ENCODE measurements around the gene TPGS2. TPM values are rescaled to one million over a fixed set of nuclear protein-coding genes. Genes with fewer than 3 reads are reported as not detected.

Gene TPGS2
- total RNA-seq, 1 experiment from 2014 or later, result 160 TPM

- CTCF ChIA-PET, result no interaction called here
- Mint-ChIP-seq H3K27ac (ENCODE audit: unreplicated experiment) (no peak overlapping the region), H3K4me3 (ENCODE audit: low read depth, unreplicated experiment) (no peak overlapping the region), H3K36me3 (ENCODE audit: insufficient read depth, unreplicated experiment) (peaks cover 17% of the 10 kb centered on the region), H3K9me3 (ENCODE audit: low read depth, unreplicated experiment) (no peaks in the 10 kb centered on the region), H3K4me1 (ENCODE audit: low read depth, unreplicated experiment) (no peaks in the 10 kb centered on the region), H3K27me3 (ENCODE audit: unreplicated experiment) (no peaks in the 10 kb centered on the region)
- no peak for DNase-seq
- TF ChIP-seq CTCF (IDR thresholded peaks at IDR 0.05; ENCODE audit: unreplicated experiment), result no peak
- intact Hi-C loops (cut with micrococcal nuclease; ENCODE audit: unreplicated experiment), result no loop called here
- no TSS peak for BruUV-seq (replicated peaks)
Observed at GRCh38 chr18:36813101-36813775, 15.6 kb downstream of the TPGS2 start.

GRCh38 chr18:36812678-36813077 is 16.1 kb downstream of the TPGS2 start:
- Mint-ChIP-seq H3K9me3 (ENCODE audit: low read depth, unreplicated experiment) (no peaks in the 10 kb centered on the region), H3K36me3 (ENCODE audit: insufficient read depth, unreplicated experiment) (peaks cover 17% of the 10 kb centered on the region), H3K4me1 (ENCODE audit: low read depth, unreplicated experiment) (no peaks in the 10 kb centered on the region), H3K27me3 (ENCODE audit: unreplicated experiment) (no peaks in the 10 kb centered on the region), H3K4me3 (ENCODE audit: low read depth, unreplicated experiment) (no peak overlapping the region), H3K27ac (ENCODE audit: unreplicated experiment) (no peak overlapping the region)
- CTCF ChIA-PET, result no interaction called here
- BruUV-seq (replicated peaks), result no TSS peak
- no peak for TF ChIP-seq CTCF (IDR thresholded peaks at IDR 0.05; ENCODE audit: unreplicated experiment)
- DNase-seq, result no peak
- intact Hi-C loops (cut with micrococcal nuclease; ENCODE audit: unreplicated experiment), result no loop called here

- TF ChIP-seq CTCF (IDR thresholded peaks at IDR 0.05; ENCODE audit: unreplicated experiment), result no peak
- Mint-ChIP-seq H3K9me3 (ENCODE audit: low read depth, unreplicated experiment) (no peaks in the 10 kb centered on the region), H3K27me3 (ENCODE audit: unreplicated experiment) (no peaks in the 10 kb centered on the region), H3K36me3 (ENCODE audit: insufficient read depth, unreplicated experiment) (peaks cover 23% of the 10 kb centered on the region), H3K4me1 (ENCODE audit: low read depth, unreplicated experiment) (no peaks in the 10 kb centered on the region), H3K4me3 (ENCODE audit: low read depth, unreplicated experiment) (no peak overlapping the region), H3K27ac (ENCODE audit: unreplicated experiment) (no peak overlapping the region)
- no TSS peak for BruUV-seq (replicated peaks)
- no peak for DNase-seq
- CTCF ChIA-PET, result no interaction called here
- intact Hi-C loops (cut with micrococcal nuclease; ENCODE audit: unreplicated experiment), result no loop called here
Observed at GRCh38 chr18:36811955-36812354, 16.8 kb downstream of the TPGS2 start.

GRCh38 chr18:36811430-36811829 is 17.4 kb downstream of the TPGS2 start:
- no peaks in the 10 kb centered on the region for H3K27me3 Mint-ChIP-seq (ENCODE audit: unreplicated experiment)
- H3K36me3 Mint-ChIP-seq (ENCODE audit: insufficient read depth, unreplicated experiment), result peaks cover 24% of the 10 kb centered on the region
- BruUV-seq (replicated peaks), result no TSS peak
- intact Hi-C loops (cut with micrococcal nuclease; ENCODE audit: unreplicated experiment), result no loop called here
- no peaks in the 10 kb centered on the region for H3K4me1 Mint-ChIP-seq (ENCODE audit: low read depth, unreplicated experiment)
- no peak overlapping the region for H3K27ac Mint-ChIP-seq (ENCODE audit: unreplicated experiment)
- CTCF ChIA-PET, result no interaction called here
- DNase-seq, result no peak
- no peak for TF ChIP-seq CTCF (IDR thresholded peaks at IDR 0.05; ENCODE audit: unreplicated experiment)
- no peak overlapping the region for H3K4me3 Mint-ChIP-seq (ENCODE audit: low read depth, unreplicated experiment)
- H3K9me3 Mint-ChIP-seq (ENCODE audit: low read depth, unreplicated experiment), result no peaks in the 10 kb centered on the region
